ENCODE measurements around the gene ATAD2B. TPM values are rescaled to one million over a fixed set of nuclear protein-coding genes. Genes with fewer than 3 reads are reported as not detected.

The ATAD2B gene
- total RNA-seq, 1 experiment from 2014 or later: 19.7 TPM

DNA sequence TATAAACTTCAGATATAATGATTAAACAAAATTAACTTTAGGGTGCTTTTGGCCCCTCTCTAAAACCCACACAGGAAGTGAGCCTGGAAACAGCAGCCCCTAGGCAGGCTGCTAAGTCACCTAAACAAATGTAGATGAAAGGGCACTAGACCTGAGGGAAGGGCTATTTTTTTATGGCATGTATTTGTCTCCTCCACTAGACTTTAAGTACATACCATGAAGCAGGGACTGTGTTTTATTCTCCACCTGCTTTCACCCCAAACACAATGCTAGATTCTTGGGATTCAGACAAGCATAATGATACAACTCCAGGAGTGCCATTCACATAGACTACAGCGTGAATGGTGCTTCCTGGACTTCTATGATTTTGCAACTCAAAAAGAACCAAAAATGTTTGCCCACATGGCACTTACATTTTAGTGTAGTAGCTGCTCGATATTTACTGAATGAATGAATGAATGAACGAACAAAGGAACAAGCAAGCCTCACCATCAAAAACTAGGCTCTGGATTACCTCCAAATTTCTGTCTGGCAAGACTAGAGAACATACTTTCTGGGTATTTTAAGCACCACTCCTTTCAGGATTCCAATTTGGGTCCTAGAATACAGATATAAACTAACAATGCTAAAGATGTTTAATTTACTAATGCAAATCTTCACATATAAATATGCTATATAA is 10.1 kb downstream of the ATAD2B start:
- H3K9me3 Mint-ChIP-seq (ENCODE audit: low read depth, unreplicated experiment): no peaks in the 10 kb centered on the region

DNA sequence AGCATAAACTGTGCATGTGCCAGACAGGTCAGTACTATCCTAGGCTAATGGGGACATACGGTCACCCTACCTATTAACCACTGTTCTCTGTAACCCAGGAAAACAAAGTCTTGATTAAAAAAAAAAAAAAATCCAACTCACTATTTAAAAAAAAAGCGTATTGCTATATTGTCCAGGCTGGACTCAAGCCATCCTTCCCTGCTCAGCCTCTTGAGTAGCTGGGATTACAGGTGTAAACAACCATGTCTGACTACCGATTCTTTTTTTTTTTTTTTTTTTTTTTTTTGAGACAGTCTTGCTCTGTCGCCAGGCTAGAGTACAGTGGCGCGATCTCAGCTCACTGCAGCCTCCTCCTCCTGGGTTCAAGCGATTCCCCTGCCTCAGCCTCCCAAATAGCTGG is 11.6 kb downstream of the ATAD2B start:
- intact Hi-C loops (cut with micrococcal nuclease; ENCODE audit: unreplicated experiment): no loop called here
- CTCF ChIA-PET: no interaction called here
- H3K4me1 Mint-ChIP-seq (ENCODE audit: low read depth, unreplicated experiment): peaks cover 21% of the 10 kb centered on the region
- H3K36me3 Mint-ChIP-seq (ENCODE audit: insufficient read depth, unreplicated experiment): peaks cover 4% of the 10 kb centered on the region
- H3K27me3 Mint-ChIP-seq (ENCODE audit: unreplicated experiment): no peaks in the 10 kb centered on the region
- H3K4me3 Mint-ChIP-seq (ENCODE audit: low read depth, unreplicated experiment): no peak overlapping the region
- H3K27ac Mint-ChIP-seq (ENCODE audit: unreplicated experiment): no peak overlapping the region
- TF ChIP-seq, protein P1, sequence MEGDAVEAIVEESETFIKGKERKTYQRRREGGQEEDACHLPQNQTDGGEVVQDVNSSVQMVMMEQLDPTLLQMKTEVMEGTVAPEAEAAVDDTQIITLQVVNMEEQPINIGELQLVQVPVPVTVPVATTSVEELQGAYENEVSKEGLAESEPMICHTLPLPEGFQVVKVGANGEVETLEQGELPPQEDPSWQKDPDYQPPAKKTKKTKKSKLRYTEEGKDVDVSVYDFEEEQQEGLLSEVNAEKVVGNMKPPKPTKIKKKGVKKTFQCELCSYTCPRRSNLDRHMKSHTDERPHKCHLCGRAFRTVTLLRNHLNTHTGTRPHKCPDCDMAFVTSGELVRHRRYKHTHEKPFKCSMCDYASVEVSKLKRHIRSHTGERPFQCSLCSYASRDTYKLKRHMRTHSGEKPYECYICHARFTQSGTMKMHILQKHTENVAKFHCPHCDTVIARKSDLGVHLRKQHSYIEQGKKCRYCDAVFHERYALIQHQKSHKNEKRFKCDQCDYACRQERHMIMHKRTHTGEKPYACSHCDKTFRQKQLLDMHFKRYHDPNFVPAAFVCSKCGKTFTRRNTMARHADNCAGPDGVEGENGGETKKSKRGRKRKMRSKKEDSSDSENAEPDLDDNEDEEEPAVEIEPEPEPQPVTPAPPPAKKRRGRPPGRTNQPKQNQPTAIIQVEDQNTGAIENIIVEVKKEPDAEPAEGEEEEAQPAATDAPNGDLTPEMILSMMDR (IDR thresholded peaks at IDR 0.05; ENCODE audit: unreplicated experiment): no peak
- no peak for DNase-seq
- no TSS peak for BruUV-seq (replicated peaks)
- no peaks in the 10 kb centered on the region for H3K9me3 Mint-ChIP-seq (ENCODE audit: low read depth, unreplicated experiment)

More for the DNA sequence above, 10.1 kb downstream of the ATAD2B start:
- peaks cover 22% of the 10 kb centered on the region for H3K4me1 Mint-ChIP-seq (ENCODE audit: low read depth, unreplicated experiment)
- H3K36me3 Mint-ChIP-seq (ENCODE audit: insufficient read depth, unreplicated experiment): no peaks in the 10 kb centered on the region
- no peak overlapping the region for H3K4me3 Mint-ChIP-seq (ENCODE audit: low read depth, unreplicated experiment)
- no peak for DNase-seq
- no TSS peak for BruUV-seq (replicated peaks)
- TF ChIP-seq, protein P1 (IDR thresholded peaks at IDR 0.05; ENCODE audit: unreplicated experiment): no peak
- intact Hi-C loops (cut with micrococcal nuclease; ENCODE audit: unreplicated experiment): no loop called here
- CTCF ChIA-PET: no interaction called here
- H3K27me3 Mint-ChIP-seq (ENCODE audit: unreplicated experiment): no peaks in the 10 kb centered on the region
- H3K27ac Mint-ChIP-seq (ENCODE audit: unreplicated experiment): no peak overlapping the region

DNA sequence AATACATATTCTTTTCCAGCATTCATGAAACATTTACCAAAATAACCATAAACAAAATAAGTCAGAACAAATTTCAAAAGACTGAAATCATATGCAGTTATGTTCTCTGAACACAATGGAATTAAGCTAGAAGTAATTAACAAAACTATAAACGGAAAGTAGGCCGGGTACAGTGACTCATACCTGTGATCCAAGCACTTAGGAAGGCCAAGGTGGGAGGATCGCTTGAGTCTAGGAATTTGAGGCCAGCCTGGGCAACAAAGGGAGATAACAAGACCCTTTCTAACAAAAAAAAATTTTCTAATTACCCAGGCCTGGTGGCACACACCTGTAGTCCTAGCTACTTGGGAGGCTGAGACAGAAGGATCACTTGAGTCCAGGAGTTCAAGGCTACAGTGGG is 14.9 kb downstream of the ATAD2B start:
- Mint-ChIP-seq H3K36me3 (ENCODE audit: insufficient read depth, unreplicated experiment) (peaks cover 4% of the 10 kb centered on the region), H3K9me3 (ENCODE audit: low read depth, unreplicated experiment) (no peaks in the 10 kb centered on the region), H3K27ac (ENCODE audit: unreplicated experiment) (no peak overlapping the region), H3K4me1 (ENCODE audit: low read depth, unreplicated experiment) (peaks cover 20% of the 10 kb centered on the region), H3K4me3 (ENCODE audit: low read depth, unreplicated experiment) (no peak overlapping the region), H3K27me3 (ENCODE audit: unreplicated experiment) (no peaks in the 10 kb centered on the region)
- intact Hi-C loops (cut with micrococcal nuclease; ENCODE audit: unreplicated experiment): no loop called here
- TF ChIP-seq, protein P1 (IDR thresholded peaks at IDR 0.05; ENCODE audit: unreplicated experiment): no peak
- DNase-seq: peak; percentile 7
- CTCF ChIA-PET: interaction anchor here (0.6 kb wide), 1 partner anchor 56 kb away, joined by 3 read pairs; no protein-coding TSS in a partner anchor
- BruUV-seq (replicated peaks): no TSS peak

DNA sequence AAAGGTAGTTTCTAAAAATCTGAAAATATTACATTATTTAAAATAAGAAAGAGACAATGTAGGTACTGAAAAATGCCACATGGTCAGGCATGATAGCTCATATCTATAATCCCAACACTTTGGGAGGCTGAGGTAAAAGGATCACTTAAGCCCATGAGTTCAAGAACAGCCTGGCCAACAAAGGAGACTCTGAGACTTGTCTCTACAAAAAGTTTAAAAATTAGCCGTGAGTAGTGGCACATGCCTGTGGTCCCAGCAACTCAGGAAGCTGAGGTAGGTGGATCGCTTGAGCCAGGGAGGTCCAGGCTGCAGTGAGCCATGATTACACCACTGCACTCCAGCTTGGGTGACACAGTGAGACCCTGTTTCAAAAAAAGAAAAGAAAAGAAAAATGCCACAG is 21.8 kb downstream of the ATAD2B start:
- intact Hi-C loops (cut with micrococcal nuclease; ENCODE audit: unreplicated experiment): no loop called here
- Mint-ChIP-seq H3K36me3 (ENCODE audit: insufficient read depth, unreplicated experiment) (no peaks in the 10 kb centered on the region), H3K27me3 (ENCODE audit: unreplicated experiment) (no peaks in the 10 kb centered on the region), H3K4me3 (ENCODE audit: low read depth, unreplicated experiment) (no peak overlapping the region), H3K4me1 (ENCODE audit: low read depth, unreplicated experiment) (peaks cover 24% of the 10 kb centered on the region), H3K27ac (ENCODE audit: unreplicated experiment) (no peak overlapping the region), H3K9me3 (ENCODE audit: low read depth, unreplicated experiment) (no peaks in the 10 kb centered on the region)
- no peak for DNase-seq
- CTCF ChIA-PET: no interaction called here
- BruUV-seq (replicated peaks): no TSS peak
- TF ChIP-seq, protein P1 (IDR thresholded peaks at IDR 0.05; ENCODE audit: unreplicated experiment): no peak

Measured in Calu3 (cell line).